ENCODE measurements around the gene TREX2.

- TF ChIP-seq, protein P1, sequence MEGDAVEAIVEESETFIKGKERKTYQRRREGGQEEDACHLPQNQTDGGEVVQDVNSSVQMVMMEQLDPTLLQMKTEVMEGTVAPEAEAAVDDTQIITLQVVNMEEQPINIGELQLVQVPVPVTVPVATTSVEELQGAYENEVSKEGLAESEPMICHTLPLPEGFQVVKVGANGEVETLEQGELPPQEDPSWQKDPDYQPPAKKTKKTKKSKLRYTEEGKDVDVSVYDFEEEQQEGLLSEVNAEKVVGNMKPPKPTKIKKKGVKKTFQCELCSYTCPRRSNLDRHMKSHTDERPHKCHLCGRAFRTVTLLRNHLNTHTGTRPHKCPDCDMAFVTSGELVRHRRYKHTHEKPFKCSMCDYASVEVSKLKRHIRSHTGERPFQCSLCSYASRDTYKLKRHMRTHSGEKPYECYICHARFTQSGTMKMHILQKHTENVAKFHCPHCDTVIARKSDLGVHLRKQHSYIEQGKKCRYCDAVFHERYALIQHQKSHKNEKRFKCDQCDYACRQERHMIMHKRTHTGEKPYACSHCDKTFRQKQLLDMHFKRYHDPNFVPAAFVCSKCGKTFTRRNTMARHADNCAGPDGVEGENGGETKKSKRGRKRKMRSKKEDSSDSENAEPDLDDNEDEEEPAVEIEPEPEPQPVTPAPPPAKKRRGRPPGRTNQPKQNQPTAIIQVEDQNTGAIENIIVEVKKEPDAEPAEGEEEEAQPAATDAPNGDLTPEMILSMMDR (IDR thresholded peaks at IDR 0.05), result no peak
- TF ChIP-seq POLR2AphosphoS5 (IDR thresholded peaks at IDR 0.05; ENCODE audit: insufficient read depth in 1 of 2, low read depth in 1 of 2), result no peak
These were observed 575 bp downstream of the TREX2 start for GRCh38 chrX:153445106-153445855.

Data from vagina (tissue), 2 donors.